BJ (cell line): ENCODE data around the gene HIPK3. TPM values are rescaled to one million over a fixed set of nuclear protein-coding genes. Genes with fewer than 3 reads are reported as not detected.
"Not testable (repeated sequence)": the region's sequence is repeated elsewhere in the genome, so short reads cannot be mapped to it uniquely, and the experiment has no call there.

Source experiments
- CTCF ChIA-PET: fragments of 350-600 bp; formaldehyde crosslinking; extraction: SDS; loops from one replicate; lab custom pipeline; 2021; ENCODE audit warnings: antibody characterized with exemption, inconsistent platforms; lab: Yijun Ruan, JAX
- POLR2A ChIA-PET: fragments of 300-600 bp; sonication (Branson Sonifier 250); formaldehyde crosslinking; extraction: SDS; loops from one replicate; lab custom pipeline; 2021; ENCODE audit warnings: antibody characterized with exemption; lab: Charles Lee
- DNase-seq: peaks from one replicate; pipeline ENCODE4 v3.0.0-alpha.2; 2011; ENCODE audit warnings: low read depth
- H3K27me3 ChIP-seq: 2 replicates; pipeline ENCODE4 v1.6.0; 2011; ENCODE audit warnings: low read length; ENCODE audit not compliant: control insufficient read depth, insufficient read depth
- H3K36me3 ChIP-seq: 2 replicates; pipeline ENCODE4 v1.5.1; 2011; ENCODE audit warnings: low read length; ENCODE audit not compliant: control insufficient read depth, insufficient read depth
- H3K4me3 ChIP-seq: 2 replicates; pipeline ENCODE4 v1.5.1; 2011; ENCODE audit warnings: low read depth, mild to moderate bottlenecking, control low read depth, low read length
- polyA plus RNA-seq: library from polyadenylated mRNA; depleted of rRNA; stranded (reverse); fragments of >200 nt; gene quantifications from 2 replicates; pipeline ENCODE4 v1.2.3, GENCODE V29; 2011
- TF ChIP-seq, protein P1 (sequence below): IDR thresholded peaks from 2 replicates; pipeline ENCODE4 v1.5.1; 2011; ENCODE audit warnings: low read depth, mild to moderate bottlenecking, control low read depth, inconsistent platforms, low read length, moderate library complexity; ENCODE audit not compliant: insufficient read depth

The HIPK3 gene
- polyA plus RNA-seq, 1 experiment = 18.9 TPM

GRCh38 chr11:33214187-33214586 is 43.0 kb upstream of the HIPK3 start:
- H3K36me3 ChIP-seq = no peaks in the 10 kb centered on the region
- no peak overlapping the region for H3K4me3 ChIP-seq
- POLR2A ChIA-PET = no interaction called here
- CTCF ChIA-PET = no interaction called here
- H3K27me3 ChIP-seq = no peaks in the 10 kb centered on the region; the same call in 1 of the 2 replicates
- no peak for DNase-seq
- TF ChIP-seq, protein P1, sequence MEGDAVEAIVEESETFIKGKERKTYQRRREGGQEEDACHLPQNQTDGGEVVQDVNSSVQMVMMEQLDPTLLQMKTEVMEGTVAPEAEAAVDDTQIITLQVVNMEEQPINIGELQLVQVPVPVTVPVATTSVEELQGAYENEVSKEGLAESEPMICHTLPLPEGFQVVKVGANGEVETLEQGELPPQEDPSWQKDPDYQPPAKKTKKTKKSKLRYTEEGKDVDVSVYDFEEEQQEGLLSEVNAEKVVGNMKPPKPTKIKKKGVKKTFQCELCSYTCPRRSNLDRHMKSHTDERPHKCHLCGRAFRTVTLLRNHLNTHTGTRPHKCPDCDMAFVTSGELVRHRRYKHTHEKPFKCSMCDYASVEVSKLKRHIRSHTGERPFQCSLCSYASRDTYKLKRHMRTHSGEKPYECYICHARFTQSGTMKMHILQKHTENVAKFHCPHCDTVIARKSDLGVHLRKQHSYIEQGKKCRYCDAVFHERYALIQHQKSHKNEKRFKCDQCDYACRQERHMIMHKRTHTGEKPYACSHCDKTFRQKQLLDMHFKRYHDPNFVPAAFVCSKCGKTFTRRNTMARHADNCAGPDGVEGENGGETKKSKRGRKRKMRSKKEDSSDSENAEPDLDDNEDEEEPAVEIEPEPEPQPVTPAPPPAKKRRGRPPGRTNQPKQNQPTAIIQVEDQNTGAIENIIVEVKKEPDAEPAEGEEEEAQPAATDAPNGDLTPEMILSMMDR = no peak

- Histone ChIP-seq H3K4me3 (no peak overlapping the region), H3K27me3 (no peaks in the 10 kb centered on the region; the same call in 1 of the 2 replicates), H3K36me3 (no peaks in the 10 kb centered on the region)
- TF ChIP-seq, protein P1 = no peak
- ChIA-PET POLR2A (no interaction called here), CTCF (interaction anchor here (0.8 kb wide), 1 partner anchor 471 kb away, joined by 3 read pairs; no protein-coding TSS in a partner anchor)
- no peak for DNase-seq
Measured at GRCh38 chr11:33214767-33215166, 42.4 kb upstream of the HIPK3 start.

DNA sequence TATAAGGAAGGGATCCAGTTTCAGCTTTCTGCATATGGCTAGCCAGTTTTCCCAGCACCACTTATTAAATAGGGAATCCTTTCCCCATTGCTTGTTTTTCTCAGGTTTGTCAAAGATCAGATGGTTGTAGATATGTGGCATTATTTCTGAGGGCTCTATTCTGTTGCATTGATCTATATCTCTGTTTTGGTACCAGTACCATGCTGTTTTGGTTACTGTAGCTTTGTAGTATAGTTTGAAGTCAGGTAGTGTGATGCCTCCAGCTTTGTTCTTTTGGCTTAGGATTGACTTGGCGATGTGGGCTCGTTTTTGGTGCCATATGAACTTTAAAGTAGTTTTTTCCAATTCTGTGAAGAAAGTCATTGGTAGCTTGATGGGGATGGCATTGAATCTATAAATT is 40.5 kb upstream of the HIPK3 start:
- POLR2A ChIA-PET, H3K36me3 ChIP-seq, H3K4me3 ChIP-seq, DNase-seq, H3K27me3 ChIP-seq, CTCF ChIA-PET: not testable (repeated sequence)

DNA sequence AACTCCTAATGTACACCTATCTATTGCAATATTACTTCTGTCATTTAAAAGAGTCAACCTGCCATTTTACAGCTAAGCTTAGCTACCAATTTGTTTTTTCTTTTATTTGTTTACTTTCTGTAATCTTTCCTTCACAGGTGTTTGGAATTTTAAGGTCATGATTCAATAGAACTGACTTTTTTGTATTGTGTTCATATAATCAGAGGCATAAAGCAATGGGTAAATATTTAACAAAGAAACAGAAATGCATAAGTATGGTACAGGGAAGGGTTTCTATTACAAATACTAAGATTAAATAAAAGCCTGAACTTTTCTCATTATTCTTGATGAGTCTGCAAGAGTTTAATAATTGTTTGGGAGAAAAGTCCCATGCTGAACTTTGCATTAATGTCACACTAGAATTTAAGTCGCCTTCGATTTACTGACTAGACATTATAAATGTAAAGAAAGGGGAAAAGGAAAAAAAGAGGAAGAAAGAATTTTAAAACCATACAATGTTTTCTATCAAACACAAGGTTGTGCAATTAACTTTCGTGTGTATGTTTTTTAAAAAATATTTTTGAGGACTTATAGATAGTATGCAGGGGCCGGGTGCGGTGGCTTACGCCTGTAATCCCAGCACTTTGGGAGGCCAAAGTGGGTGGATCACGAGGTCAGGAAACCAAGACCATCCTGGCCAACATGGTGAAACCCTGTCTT is 35.0 kb upstream of the HIPK3 start:
- Histone ChIP-seq H3K36me3 (no peaks in the 10 kb centered on the region), H3K4me3 (no peak overlapping the region), H3K27me3 (no peaks in the 10 kb centered on the region)
- POLR2A ChIA-PET = no interaction called here
- DNase-seq = no peak
- CTCF ChIA-PET = no interaction called here
- TF ChIP-seq, protein P1 = no peak

GRCh38 chr11:33225371-33225770 is 31.8 kb upstream of the HIPK3 start:
- no peaks in the 10 kb centered on the region for H3K36me3 ChIP-seq
- POLR2A ChIA-PET = no interaction called here
- H3K27me3 ChIP-seq = no peaks in the 10 kb centered on the region
- H3K4me3 ChIP-seq = no peak overlapping the region
- TF ChIP-seq, protein P1 = no peak
- DNase-seq = no peak
- CTCF ChIA-PET = interaction anchor here (0.6 to 0.7 kb wide), 2 partner anchors 37 to 87 kb away, joined by 4 to 5 read pairs; no protein-coding TSS in a partner anchor
